IPS DF 6.9 (cell line): ENCODE data around the gene C5AR2.
"Not testable (repeated sequence)": the region's sequence is repeated elsewhere in the genome, so short reads cannot be mapped to it uniquely, and the experiment has no call there.

Experiments
- DNase-seq: peaks from one replicate; pipeline ENCODE4 v3.0.0-alpha.2; 2013; ENCODE audit warnings: low read depth, low spot score
- H3K27ac ChIP-seq: one replicate; pipeline ENCODE4 v1.5.1; 2013; ENCODE audit warnings: low read length, control low read depth
- H3K27me3 ChIP-seq: 2 replicates; pipeline ENCODE4 v1.6.1; 2013; ENCODE audit warnings: mild to moderate bottlenecking, low read length; ENCODE audit not compliant: control insufficient read depth, insufficient read depth
- H3K36me3 ChIP-seq: 2 replicates; pipeline ENCODE4 v1.6.1; 2013; ENCODE audit warnings: low read length; ENCODE audit not compliant: control insufficient read depth, insufficient read depth
- H3K4me1 ChIP-seq: 2 replicates; pipeline ENCODE4 v1.6.1; 2013; ENCODE audit warnings: low read length; ENCODE audit not compliant: control insufficient read depth, insufficient read depth
- H3K4me3 ChIP-seq: 2 replicates; pipeline ENCODE4 v1.5.1; 2013; ENCODE audit warnings: mild to moderate bottlenecking, low read length
- H3K9me3 ChIP-seq: 2 replicates; pipeline ENCODE4 v1.6.1; 2013; ENCODE audit warnings: low read length, inconsistent platforms; ENCODE audit not compliant: control insufficient read depth, insufficient read depth
- WGBS: extraction: QIAGEN DNeasy Blood & Tissue Kit; methylation state at CpG from one replicate; pipeline ENCODE4 v1.1.7; 2013; ENCODE audit warnings: mixed read lengths, missing lambda C conversion rate; ENCODE audit not compliant: insufficient read length, insufficient coverage; 5-methylcytosine and 5-hydroxymethylcytosine counted together

The C5AR2 gene

DNA sequence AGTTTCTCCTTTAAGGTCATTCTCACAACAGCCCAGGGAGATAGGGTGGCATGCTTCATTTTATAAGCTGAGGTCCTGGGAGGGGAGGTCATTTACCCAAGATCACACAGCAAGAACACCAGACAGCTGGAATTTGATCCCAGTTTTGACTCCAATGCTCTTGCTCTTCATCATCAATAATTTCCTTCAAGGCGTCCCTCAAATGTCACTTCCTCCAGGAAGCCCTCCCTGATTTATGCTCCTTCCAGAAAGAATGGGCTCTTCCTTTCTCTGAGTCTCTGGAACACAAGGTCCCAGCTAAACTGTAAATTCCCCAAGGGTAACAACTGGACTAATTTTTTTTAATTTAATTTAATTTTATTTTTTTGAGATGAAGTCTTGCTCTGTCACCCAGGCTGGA is 12.4 kb downstream of the C5AR2 start:
- no peaks in the 10 kb centered on the region for H3K4me1 ChIP-seq
- no CpG with 5 or more reads among the region's 1 CpG for WGBS
- no peak overlapping the region for H3K4me3 ChIP-seq
- H3K27me3 ChIP-seq = no peaks in the 10 kb centered on the region
- H3K27ac ChIP-seq = no peak overlapping the region
- no peaks in the 10 kb centered on the region for H3K9me3 ChIP-seq
- DNase-seq = no peak
- H3K36me3 ChIP-seq = no peaks in the 10 kb centered on the region

DNA sequence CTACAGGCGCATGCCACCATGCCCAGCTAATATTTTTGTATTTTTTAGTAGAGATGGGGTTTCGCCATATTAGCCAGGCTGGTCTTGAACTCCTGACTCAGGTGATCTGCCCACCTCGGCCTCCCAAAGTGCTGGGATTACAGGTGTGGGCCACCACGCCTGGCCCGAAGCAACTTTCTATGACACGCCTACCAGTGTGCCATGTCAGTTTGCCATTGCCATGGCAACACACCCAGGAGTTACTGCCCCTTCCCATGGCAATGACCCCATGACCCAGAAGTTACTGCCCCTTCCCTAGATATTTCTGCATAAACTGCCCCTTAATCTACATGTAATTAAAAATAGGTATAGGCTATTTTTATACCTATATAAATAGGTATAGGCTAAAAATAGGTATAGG is 14.0 kb downstream of the C5AR2 start:
- not testable (repeated sequence) for H3K4me1 ChIP-seq, H3K4me3 ChIP-seq, H3K27ac ChIP-seq, H3K27me3 ChIP-seq, DNase-seq, H3K9me3 ChIP-seq, H3K36me3 ChIP-seq
- no CpG with 5 or more reads among the region's 6 CpGs for WGBS

DNA sequence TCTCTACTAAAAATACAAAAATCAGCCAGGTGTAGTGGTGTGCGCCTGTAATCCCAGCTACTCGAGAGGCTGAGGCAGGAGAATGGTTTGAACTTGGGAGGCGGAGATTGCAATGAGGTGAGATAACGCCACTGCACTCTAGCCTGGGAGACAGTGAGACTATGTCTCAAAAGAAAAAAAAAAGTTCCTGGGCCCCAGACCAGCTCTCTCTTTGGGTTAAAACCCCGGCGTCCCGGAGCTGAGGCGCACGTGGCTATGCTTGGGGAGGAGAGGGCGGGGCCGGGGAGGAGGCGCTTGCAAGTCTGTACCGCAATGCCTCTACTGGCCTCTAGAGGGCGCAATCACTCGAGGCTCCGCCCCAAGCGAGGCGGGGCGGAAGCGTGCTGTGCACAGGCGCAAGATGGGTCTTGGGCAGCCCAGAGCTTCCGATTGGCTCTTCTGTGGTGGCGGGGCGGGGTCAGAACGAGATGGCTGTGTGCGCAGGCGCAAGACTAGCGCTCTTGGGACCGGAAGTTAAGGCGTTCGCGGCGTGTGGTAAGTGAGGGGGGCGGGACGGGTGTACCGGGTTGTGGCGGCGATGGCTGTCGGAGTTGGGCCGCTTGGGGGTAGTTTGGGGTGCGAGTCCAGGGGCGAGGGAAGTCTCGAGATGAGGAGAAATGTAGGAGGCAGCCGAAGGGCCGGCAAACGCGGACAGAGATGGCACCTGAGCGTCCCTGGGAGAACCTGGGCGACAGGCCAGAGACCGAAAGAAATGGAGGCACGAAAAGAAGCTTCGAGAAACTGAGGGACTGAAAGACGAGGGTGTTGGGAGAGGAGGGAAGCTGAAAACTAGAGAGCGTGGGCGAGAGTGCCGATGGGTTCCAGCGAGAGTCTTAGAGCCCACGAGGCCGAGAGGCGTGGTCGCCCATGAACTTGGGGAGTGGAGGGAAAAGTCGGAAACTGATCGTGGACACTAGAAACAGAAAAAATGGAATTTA is 17.1 kb downstream of the C5AR2 start, which contains the start of gene DHX34:
DHX34 (plus strand) TSS at position 497 of the 977 bp plus-strand sequence. CDS start 3,716 bp downstream, outside the sequence.
- WGBS = no CpG with 5 or more reads among the region's 63 CpGs

DNA sequence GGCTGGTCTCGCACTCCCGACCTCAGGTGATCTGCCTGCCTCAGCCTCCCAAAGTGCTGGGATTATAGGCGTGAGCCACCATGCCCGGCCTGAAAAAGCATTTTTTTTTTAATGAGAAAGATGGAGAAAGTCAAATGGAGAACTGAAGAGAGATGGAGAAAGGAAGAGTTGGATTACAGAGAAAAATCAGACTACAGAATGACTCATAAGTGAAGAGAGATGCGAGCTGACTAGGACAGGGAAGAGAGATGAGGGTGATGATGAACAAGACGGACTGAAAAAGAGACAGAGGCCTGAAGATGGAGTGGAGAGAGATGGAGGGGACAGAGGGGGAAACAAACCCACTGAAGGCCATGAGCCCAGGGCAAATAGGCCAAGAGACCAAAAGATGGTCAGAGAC is 18.7 kb downstream of the C5AR2 start:
- no peak for DNase-seq
- H3K9me3 ChIP-seq = no peaks in the 10 kb centered on the region
- no peak overlapping the region for H3K27ac ChIP-seq
- H3K4me1 ChIP-seq = no peaks in the 10 kb centered on the region
- no CpG with 5 or more reads among the region's 6 CpGs for WGBS
- no peaks in the 10 kb centered on the region for H3K27me3 ChIP-seq
- H3K36me3 ChIP-seq = peaks cover 17% of the 10 kb centered on the region
- no peak overlapping the region for H3K4me3 ChIP-seq

More for the DNA sequence above, 17.1 kb downstream of the C5AR2 start, which contains the start of gene DHX34:
- DNase-seq = peak; percentile 99
- H3K9me3 ChIP-seq = no peaks in the 10 kb centered on the region
- H3K36me3 ChIP-seq = peaks cover 11% of the 10 kb centered on the region
- no peaks in the 10 kb centered on the region for H3K27me3 ChIP-seq
- no peak within 1 kb of the TSS for H3K27ac ChIP-seq
- no peaks in the 10 kb centered on the region for H3K4me1 ChIP-seq
- H3K4me3 ChIP-seq = peak within 1 kb of the TSS; percentile 73

DNA sequence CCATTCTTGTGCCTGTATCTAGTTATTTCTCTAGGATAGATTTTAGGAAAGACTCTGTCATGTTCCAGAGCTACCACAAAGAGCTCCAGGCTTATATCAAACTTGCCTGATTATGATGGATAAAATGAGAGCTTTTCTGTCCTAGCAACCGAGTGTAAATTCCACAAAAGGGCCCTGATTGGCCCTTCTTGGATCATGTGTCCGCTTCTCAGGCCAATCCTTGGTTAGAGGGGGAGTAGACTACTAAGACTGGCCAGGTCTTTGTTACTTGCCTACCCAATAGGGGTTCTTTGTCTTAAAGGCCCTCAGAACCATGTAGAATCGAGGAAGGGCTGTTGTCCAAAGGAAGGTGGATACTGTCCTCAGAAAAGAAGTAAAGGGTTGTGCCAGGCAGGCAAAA is 19.6 kb downstream of the C5AR2 start:
- no CpG with 5 or more reads among the region's 3 CpGs for WGBS
- Histone ChIP-seq H3K36me3 (peaks cover 22% of the 10 kb centered on the region), H3K9me3 (no peaks in the 10 kb centered on the region), H3K27ac (no peak overlapping the region), H3K4me1 (no peaks in the 10 kb centered on the region), H3K27me3 (no peaks in the 10 kb centered on the region), H3K4me3 (no peak overlapping the region)
- DNase-seq = peak; percentile 43

DNA sequence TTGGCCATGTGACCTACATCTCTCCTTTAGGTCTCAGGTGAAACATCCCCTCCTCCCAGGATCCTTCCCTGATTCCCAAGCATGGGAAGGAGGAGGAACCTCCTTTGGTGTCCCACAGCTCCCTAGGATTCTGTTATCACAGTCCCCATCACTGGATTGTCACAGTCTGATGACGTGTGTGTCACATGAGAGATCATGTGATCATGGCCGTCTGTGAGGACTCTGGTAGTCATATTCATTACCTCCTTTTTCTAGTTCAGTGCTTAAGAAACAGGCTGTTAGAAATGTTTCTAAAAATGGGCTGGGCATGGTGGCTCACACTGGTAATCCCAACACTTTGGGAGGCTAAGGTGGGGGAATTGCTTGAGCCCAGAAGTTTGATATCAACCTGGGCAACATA is 20.1 kb downstream of the C5AR2 start:
- H3K4me3 ChIP-seq = no peak overlapping the region
- H3K9me3 ChIP-seq = no peaks in the 10 kb centered on the region
- H3K36me3 ChIP-seq = peaks cover 24% of the 10 kb centered on the region
- no peaks in the 10 kb centered on the region for H3K4me1 ChIP-seq
- H3K27me3 ChIP-seq = no peaks in the 10 kb centered on the region
- no peak overlapping the region for H3K27ac ChIP-seq
- no CpG with 5 or more reads among the region's 2 CpGs for WGBS
- DNase-seq = no peak

DNA sequence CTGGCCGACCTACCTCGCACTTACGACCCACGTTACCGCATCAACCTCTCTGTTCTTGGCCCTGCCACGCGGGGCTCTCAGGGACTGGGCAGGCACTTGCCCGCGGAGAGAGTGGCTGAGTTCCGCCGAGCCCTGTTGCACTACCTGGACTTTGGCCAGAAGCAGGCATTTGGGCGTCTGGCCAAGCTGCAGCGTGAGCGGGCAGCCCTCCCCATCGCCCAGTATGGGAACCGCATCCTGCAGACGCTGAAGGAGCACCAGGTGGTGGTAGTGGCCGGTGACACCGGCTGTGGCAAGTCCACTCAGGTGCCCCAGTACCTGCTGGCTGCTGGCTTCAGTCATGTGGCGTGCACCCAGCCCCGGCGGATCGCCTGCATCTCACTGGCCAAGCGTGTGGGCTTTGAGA is 21.3 kb downstream of the C5AR2 start:
- Histone ChIP-seq H3K4me1 (no peaks in the 10 kb centered on the region), H3K4me3 (no peak overlapping the region), H3K36me3 (peaks cover 36% of the 10 kb centered on the region), H3K27ac (no peak overlapping the region), H3K9me3 (no peaks in the 10 kb centered on the region), H3K27me3 (no peaks in the 10 kb centered on the region)
- DNase-seq = no peak
- WGBS = no CpG with 5 or more reads among the region's 24 CpGs

DNA sequence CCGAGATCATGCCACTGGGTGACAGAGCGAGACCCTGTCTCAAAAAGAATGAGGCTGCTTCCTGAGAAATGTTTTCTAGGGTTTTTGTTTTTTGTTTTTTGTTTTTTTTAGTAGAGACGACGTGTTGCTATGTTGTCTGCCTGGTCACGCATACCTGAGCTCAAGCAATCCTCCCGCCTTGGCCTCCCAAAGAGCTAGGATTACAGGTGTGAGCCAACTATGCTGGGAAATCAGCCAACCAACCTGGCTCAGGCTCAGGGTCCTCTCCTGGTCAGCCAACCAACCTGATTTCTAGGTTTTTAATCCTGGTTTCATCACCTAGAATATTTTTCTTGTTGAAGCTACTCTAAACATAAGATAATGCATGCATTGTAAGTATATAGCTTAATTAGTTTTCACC is 24.9 kb downstream of the C5AR2 start:
- Histone ChIP-seq H3K36me3 (peaks cover 50% of the 10 kb centered on the region), H3K4me1 (no peaks in the 10 kb centered on the region), H3K27me3 (no peaks in the 10 kb centered on the region), H3K27ac (no peak overlapping the region), H3K9me3 (no peaks in the 10 kb centered on the region), H3K4me3 (no peak overlapping the region)
- no peak for DNase-seq
- no CpG with 5 or more reads among the region's 6 CpGs for WGBS

DNA sequence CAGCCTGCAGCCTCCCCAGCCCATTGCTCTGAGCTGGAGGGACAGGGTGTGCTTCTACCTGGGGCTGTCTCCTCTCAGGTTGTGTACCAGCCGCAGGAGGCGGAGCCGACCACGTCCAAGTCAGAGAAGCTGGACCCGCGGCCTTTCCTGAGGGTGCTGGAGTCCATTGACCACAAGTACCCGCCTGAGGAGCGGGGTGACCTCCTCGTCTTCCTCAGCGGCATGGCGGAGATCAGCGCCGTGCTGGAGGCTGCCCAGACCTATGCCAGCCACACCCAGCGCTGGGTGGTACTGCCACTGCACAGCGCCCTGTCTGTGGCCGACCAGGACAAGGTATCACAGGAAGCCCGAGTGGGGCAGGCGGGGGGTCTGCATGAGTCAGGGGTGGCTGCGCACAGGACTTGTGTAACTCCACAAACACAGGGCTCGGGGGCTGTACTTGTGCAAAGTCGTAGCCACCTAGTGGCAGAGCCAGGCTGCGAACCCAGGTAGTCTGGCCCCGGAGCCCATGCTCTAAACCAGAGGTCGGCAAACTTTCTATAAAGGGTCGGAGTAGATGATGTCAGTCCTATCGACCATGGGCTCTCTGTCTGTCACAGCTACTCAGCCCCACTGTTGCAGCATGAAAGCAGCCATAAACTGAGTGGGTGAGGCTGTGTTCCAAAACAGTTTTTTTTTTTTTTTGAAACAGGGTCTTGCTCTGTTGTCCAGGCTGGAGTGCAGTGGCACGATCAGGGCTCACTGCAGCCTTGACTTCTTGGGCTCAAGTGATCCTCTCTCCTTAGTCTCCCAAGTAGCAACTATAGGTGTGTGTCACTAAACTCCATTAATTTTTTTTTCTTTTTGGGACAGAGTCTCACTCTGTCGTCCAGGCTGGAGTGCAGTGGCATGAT is 26.1 kb downstream of the C5AR2 start:
- H3K27ac ChIP-seq = no peak overlapping the region
- no peaks in the 10 kb centered on the region for H3K4me1 ChIP-seq
- WGBS = no CpG with 5 or more reads among the region's 28 CpGs
- H3K4me3 ChIP-seq = no peak overlapping the region
- peaks cover 45% of the 10 kb centered on the region for H3K36me3 ChIP-seq
- no peak for DNase-seq
- H3K9me3 ChIP-seq = no peaks in the 10 kb centered on the region
- no peaks in the 10 kb centered on the region for H3K27me3 ChIP-seq

DNA sequence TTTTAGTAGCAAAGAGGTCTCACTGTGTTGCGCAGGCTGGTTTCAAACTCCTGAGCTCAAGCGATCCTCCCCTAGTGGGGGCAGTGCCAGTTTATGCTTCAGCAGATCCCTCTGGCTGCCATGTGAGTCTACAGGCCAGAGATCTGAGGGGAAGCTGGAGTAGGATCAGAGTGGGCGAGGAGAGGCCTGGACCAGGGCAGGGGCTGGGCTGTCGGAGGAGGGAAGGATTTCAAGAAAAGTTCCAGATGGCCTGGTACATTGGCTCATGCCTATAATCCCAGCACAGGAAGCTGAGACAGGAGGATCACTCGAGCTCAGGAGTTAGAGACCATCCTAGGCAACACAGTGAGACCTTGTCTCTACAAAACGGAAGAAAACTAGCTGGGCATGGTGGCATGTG is 27.0 kb downstream of the C5AR2 start:
- no peaks in the 10 kb centered on the region for H3K4me1 ChIP-seq
- DNase-seq = no peak
- no CpG with 5 or more reads among the region's 6 CpGs for WGBS
- H3K36me3 ChIP-seq = peaks cover 43% of the 10 kb centered on the region
- H3K4me3 ChIP-seq = no peak overlapping the region
- no peak overlapping the region for H3K27ac ChIP-seq
- no peaks in the 10 kb centered on the region for H3K27me3 ChIP-seq
- H3K9me3 ChIP-seq = no peaks in the 10 kb centered on the region
